ENCODE results near the gene PRICKLE2.

GRCh38 chr3:64047787-64048186 lies 177.5 kb downstream of the PRICKLE2 start:
- TF ChIP-seq CTCF (IDR thresholded peaks at IDR 0.05; ENCODE audit: low read depth, low read length, missing input control) = no peak
- no peak for TF ChIP-seq GABPA (IDR thresholded peaks at IDR 0.05 in 1 of 2, conservative IDR thresholded peaks at IDR 0.05 in 1 of 2)
- no peak for TF ChIP-seq TAF1 (conservative IDR thresholded peaks at IDR 0.05)
- no peak for TF ChIP-seq RXRA (IDR thresholded peaks at IDR 0.05)
- no peak for TF ChIP-seq YY1 (IDR thresholded peaks at IDR 0.05)
- no peak for TF ChIP-seq REST (IDR thresholded peaks at IDR 0.05)
- no peak for TF ChIP-seq EGR1 (IDR thresholded peaks at IDR 0.05; ENCODE audit: low read depth in 2 of 2)
- TF ChIP-seq ZBTB33 (IDR thresholded peaks at IDR 0.05) = no peak
- no peak for TF ChIP-seq ATF3 (IDR thresholded peaks at IDR 0.05)
- no peak for TF ChIP-seq MAX (IDR thresholded peaks at IDR 0.05)
- no peak for TF ChIP-seq FOXA1 (IDR thresholded peaks at IDR 0.05)

Measured in liver (tissue), 3 donors.